GM21717 (cell line): ENCODE results near the gene ABLIM3.

ENCODE experiments used
- ATAC-seq: cut with Tn5 transposase; IDR thresholded peaks from one replicate; pipeline ENCODE4 v1.9.1; 2021; ENCODE audit warnings: mild to moderate bottlenecking, moderate library complexity; ENCODE audit not compliant: unreplicated experiment

Gene ABLIM3

DNA sequence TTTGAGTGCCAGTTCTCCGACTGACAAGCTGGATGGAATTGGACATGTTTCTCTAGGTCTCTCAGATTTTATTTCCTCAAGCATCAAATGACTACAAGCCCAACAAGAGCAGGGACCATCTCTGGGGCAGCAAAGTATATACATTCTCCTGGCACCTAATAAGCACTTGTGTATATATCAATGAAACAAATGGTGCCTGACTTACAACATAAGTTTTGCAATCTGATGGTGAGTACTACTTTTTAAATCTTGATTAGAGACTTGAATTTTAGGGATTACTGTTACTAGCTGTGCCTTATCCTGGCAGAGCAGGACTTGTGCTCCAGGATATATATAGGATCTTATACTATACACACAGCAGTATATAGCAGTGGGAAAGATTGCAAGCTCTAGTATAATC lies 8.8 kb upstream of the ABLIM3 start:
- ATAC-seq = no peak

DNA sequence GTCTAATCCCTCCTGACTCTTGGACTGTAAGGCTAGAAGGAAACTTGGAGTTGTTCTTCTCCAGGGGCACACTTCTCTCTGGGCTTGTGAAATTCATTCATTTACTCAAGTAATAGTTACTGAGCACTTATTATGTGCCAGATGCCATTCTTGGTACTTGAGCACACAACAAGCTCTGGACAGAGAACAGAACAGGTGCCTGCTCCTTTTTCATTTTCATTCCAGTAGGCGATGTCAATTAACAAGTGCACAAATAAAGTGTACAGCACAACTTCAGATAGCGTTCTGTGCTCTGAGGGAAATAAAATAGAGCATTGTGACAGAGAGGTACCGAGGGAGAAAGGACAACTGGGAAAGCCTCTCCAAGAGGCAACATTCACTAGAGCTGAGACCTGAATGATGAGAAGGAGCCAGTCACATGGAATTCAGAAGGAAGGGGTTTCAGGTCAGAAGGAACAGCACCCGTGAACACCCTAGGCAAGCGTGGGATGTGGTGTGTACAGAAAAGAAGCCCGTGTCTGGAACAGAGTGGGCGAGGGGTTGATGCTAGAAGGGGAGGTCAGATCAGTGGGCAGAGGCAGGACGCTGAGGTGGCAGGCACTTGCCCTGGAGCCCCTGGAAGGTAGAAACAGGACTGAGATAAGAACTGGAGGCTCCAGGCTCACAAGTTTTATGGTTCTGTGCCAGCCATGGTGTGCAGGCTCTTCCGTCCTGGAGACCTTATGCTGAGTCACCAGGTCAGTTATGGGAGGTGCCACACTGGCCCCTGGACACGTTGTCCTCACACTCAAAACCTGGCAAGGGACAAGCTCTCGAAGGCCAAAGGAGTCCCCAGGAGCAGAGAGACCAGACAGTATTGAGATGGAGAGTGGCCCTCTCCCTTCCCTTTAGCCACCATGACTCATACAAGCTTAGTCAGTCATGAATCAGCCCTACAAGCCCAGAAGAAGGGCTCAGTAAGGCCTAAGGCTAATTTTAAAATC lies 7.2 kb upstream of the ABLIM3 start:
- ATAC-seq = no peak

DNA sequence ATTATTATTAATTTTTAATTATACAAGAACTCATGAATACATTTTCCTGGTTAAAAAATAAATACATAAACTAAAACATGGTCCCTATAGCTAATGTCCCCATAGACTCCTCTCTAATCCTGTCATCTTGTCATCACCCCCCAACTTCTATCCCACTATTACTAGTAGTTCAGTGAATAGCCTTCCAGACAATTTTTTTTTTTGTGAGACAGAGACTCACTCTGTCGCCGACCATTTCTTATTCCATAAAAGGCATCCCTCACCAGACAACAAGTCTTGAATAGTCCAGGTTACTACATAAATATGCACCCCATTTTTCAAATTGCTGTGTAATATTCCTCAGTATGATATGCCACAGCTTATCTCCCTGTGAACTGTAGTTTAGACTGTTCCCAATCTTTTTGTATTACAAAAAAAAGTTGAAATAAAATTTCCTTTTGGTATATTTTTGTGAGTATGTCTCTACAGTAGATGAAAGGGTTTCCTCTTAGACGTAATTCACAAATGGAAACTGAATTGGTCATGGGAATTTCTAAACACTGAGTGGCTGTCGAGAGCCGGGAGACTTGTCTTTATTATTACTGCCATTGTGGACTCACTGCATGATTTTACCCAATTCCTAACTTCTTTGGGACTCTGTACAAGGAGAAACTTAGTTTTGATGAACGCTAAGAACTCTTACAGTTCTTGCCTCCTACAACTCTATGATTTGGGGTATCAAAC lies 6.4 kb upstream of the ABLIM3 start:
- no peak for ATAC-seq

DNA sequence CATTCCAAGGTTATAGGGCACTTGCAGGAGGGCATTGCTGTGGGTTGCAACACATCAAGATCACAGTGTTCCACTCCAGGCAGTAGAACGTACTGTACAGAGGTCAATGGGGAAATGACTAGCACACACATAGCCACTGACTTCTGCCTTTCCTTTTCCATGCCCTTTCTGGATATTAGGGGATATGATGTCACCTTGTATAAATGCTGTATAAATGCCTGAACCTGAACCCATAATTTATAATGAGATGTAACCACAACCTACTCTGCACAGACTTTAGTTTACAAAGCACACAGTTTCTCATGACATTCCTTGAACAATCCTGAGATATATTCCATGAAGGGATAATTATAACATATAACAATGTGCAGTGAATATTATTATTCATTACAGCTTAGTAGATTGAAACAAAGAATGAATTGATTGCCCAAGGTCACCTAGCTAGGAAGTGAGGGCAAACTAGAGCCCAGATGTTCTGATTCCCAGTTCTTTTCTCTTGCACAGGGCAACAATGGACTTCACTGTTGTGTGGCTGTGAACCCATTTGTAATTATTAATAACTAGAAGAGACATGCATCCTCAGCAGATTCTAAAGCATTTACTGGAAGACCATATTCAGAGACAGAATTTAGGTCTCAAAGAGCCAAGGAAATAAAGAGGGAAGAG lies 5.6 kb upstream of the ABLIM3 start:
- ATAC-seq = no peak

DNA sequence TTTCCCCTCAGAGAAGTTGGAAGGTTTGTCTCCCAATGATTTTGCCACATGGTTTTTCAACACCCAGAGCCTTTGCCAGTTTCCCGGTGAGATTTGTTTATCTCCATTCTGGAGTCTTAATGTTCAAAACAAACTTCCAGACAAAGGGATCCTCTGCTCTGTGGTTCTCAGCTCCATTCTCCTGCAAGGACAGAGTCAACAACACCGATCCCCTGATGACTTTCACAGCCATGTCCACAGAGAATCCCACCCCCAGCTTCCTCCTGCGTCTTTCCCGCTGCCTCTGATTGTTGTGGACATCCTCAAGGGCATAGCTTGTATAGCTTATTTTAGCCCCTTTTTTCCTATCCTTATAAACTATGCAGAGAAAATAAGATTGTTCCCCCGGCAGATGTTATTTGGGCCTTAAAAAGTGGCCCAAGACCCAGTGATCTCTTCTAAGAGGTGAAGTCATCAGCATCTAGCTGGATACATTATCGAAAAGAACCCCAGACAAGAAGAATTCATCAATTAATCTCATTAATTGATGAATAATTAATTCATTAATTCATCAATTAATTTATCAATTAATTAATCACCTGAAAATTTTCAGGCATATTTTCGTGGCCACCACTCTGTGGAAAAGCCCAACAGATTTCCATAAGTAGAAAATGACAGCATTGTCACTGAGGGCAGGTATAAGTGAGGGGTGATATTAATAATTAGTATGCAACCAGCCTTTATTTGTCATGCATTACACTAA lies 2.9 kb upstream of the ABLIM3 start:
- ATAC-seq = no peak

DNA sequence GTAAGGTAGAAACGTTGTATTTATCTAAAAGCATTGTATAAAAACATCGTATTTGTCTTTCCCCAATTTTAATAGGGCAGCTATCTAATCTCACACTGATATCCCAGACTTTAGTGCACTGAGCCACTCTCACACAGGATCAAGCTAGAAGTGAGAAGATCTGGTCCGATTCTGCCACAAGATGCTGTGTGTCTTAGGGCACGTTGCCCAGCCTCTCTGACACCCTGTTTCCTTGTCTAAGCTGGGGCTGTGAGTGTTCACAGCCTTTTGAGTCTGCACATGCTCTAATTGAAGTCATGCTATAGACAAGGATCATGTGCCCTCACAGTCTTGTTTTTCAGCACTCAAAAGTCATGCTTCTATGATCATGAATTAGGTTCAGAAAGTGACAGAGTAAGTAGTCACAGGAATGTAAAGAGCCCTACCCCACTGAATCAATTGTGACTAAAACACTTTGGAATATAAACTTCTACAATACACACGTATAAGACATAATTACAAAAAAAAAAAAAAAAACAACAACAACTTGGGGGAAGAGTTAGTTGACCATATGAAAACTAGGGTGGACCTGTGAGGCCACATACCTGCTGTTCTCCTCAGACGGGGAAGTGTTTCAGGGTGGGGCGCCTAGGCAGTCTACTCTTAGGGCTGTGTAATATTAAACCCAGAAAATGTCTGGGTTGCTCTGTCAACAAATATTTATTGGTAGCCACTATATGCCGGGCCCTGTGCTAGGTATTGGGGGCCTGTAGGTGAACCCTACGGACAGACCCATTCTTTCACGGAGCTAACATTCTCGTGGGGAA lies 893 bp upstream of the ABLIM3 start:
- no peak for ATAC-seq

DNA sequence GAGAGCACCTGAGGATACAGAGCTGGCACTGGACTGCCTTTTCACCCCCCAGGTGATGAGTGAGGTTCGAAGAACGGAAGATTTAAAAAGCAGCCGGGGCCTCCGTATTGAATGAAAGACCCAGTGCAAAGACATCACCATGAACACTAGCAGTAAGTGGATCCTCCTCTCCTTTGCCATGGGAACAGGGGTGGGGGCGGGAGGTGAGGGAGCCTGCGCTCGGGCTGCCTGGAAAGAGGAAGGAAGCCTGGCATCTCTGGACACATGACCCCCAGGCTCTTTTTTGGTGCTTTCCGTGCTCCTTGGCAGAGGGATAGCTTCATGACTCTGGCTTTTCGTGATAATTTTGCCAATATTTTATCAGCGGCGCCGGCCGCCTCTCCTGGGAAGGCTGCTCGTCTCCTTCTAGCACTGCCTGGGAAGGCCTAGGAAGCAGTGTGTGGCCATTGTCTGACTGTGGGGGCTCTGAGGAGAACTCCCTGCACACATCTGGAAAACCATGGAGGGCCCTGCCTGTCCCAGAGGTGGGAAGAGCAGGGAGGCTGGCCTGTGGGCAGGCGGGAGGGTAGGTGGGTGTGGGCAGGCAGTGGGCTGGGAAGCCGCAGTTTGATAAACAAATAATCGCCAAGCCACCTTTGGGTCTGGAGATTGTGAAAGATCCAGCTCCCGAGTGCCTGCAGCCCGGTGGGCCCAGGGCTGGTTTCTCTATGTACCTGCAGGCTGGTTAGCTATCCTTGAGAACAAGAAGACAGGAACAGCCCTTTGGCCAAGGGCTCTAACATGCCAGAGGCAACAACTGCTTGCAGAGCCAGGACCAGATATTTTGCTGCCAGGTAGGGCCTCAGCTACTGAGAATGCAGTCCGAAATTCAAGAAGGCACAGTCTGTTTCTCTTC lies 911 bp downstream of the ABLIM3 start:
- ATAC-seq = no peak

DNA sequence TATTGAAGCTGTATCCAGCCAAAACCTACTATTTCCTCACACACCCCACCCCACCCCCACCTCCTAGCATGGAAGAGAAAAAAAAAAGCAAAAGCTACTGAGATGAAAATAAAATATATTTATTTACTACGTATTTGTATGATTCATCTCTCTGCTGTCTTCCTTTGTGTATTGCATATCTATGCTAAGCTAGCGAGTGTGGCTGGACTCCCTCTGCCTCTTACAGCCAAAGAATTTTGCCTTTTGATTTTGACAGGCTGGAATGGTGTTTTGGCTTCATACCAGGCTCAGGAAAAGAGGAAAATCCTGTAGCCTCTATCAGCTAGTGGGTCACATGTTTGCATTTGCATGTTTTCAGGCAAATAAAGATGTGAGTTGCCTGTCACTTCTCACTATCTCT lies 2.2 kb downstream of the ABLIM3 start:
- ATAC-seq = no peak

DNA sequence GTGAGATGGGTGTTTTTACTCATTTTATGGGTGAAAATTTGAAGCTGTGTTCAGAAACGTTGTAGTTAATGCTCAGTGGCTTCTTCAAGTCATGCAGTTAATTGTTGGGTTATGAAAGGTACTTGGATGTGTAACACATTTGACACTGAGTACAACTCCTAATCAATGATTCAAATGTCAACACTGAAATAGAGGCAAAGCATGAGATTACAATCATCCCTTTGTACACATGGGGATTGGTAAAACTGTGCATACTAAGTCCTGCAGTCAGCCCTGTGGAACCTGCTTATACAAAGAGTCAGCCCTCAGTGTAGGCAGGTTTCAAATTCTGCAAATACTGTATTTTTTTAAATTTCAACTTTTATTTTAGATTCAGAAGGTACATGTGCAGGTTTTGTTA lies 3.3 kb downstream of the ABLIM3 start:
- ATAC-seq = no peak

DNA sequence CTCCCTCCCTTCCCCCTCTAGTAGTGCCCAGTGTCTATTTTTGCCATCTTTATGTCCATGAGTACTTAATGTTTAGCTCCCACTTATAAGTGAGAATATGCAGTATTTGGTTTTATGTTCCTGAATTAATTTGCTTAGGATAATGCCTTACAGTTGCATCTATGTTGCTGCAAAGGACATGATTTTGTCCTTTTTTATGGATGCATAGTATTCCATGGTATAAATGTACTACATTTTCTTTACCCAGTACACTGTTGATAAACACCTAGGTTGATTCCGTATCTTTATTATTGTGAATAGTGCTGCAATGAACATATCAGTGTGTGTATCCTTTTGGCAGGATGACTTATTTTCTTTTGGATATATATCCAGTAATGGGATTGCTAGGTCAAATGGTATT lies 3.8 kb downstream of the ABLIM3 start:
- ATAC-seq = no peak

DNA sequence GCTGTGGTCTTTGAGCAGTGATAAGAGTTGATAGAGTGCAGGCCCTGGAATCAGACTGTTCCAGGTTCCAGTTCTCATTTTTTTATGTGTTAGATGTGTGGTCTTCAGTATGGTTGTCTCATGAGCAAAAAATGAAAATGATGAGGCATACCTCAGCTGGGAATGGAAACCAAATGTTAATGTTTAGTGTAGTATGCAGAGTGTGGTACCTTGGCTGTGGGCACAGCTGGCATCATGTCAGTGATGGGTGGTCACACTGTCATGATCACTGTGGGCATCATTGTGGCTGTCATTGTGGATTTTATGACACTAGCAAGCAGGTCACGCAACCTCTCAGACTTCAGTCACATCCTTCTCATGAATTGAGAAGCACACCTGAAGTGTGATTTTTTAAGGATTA lies 6.4 kb downstream of the ABLIM3 start:
- ATAC-seq = no peak

DNA sequence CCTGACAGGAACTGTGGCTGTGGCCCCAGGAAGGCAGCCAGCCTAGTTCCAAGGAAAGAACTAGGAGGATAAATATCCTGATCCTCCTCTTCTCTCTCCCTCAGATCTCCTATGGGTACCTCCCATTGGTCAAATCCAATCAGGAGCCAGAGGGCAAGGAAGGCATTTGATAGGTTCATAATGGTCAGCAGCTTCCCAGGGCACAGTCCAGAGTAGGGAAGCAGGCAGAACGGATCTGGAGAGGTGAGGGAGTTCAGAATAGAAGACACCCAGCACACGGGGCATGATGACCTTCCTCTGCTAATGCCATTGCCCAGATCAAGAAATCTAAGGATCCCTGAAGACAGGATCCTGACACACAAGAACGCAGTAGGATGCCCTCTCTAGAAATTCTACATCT lies 8.6 kb downstream of the ABLIM3 start:
- no peak for ATAC-seq

DNA sequence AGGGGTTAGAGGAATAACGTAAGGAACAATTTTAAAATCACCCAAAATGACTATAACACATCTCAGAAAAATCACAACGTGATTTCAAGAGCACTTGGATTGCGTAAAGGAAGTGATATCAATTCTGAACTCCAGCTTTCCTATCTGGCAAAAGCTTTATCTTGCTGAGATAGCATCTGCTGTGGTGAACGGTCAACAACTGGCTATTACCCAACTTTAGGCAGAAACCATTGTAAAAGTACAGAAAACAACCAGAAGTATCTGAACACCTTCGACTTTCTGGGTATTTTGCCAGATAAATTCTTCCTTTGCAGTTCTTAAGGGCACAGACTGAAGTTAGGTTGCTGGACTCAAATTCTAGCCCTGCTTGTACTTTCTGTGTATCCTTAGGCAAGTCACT lies 9.2 kb downstream of the ABLIM3 start:
- ATAC-seq = no peak

DNA sequence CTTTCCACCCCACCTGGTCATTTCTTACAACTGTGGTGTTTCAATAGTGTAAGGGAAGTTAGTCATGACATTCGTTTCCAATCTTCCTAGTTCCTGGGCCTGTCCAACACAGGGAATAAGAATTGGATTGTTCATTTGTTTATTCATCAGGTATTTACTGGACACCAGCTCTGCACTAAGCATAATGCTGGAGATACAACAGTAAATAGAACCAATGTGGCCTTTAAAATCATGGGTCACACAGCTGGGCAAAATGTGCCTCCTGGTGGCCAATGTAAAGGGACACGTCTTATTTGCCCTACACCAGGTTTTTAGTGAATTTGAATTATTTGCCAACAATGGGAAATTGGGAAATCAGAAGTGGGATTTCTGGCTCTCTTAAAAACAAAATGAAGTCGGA lies 10.4 kb downstream of the ABLIM3 start:
- ATAC-seq = no peak

DNA sequence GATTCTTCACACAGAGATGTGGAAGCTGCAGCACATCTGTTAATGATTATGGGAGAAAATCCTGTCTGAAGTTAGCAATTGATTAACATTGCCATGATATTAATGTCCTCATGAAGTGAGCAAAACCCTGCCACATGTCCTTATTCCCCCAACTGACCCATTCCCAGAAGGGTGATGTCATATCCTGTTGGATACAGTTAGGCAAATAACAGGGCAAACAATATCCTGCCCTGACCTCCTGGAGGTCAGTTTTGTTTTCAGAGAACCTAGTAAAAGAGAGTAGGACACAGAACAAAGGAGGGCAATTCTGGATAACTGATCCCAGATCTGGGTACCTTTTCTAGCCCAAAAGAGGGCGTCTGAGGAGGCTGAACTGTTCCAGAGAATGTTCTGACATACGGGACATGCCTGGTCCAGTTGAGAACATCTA lies 11.0 kb downstream of the ABLIM3 start:
- no peak for ATAC-seq

DNA sequence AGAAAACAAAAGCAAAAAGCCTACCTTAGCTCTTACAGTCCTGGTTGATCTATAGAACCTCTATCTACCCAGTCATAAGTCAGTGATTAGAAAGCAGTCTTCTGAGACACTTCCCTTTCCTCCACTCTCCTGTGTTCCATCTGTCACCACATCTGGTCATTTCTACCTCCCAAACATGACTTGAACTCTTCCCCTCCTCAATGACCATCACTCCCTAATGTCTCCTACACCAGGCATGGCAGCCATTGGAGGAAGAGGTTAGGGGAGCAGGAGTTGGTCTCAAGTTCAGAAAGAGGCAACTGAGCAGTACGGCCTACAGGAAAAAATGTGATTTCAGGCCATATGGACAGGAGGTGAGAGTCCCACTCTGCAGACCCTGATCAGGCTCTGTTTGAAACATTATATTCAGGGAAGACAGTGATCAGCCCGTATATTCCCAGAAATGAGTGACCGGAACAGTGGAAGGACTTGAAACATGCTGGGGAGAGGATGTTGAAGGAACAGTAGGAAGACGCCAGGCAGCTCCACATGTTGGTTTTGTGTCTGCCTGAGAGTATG lies 12.0 kb downstream of the ABLIM3 start:
- ATAC-seq = no peak

DNA sequence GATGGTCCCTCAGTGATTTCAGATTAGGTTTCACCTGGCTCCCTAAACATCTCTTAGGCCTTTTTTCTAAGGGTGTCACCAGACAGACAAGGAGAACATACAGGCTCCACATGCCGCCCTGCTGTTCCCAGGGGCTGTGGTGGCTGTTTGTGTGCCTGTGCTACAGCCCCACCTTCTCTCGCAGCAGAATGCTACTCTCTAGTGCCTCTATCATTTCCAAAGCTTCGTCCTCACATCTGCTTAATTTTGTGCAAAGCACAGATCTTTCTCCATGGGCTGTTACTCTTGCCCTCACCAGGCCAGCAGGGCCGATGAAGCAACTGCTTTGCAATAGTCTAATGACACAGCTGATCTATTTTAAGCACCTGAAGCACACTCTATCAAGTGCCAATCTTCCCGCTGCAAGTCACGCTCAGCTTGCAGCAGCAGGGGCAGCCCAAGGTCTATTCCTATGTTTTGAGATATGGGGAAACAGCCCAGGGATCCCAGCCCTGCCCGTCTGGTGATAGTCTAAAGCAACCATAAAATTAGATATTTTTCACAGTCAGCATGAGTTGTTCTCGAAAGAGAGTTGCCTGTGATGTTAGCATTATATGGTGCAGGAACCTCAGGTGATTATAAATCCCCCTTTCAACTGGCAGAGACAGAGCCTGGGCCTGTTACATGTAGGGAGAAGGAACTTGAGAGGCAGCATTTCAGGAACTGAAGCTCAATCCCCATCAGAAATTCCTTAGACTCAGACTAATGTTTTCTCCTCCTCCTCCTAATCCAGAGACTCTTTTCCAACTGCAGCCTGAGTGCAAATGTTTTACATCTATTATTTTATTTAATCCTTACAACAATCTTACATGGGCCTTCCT lies 12.7 kb downstream of the ABLIM3 start:
- ATAC-seq = no peak

DNA sequence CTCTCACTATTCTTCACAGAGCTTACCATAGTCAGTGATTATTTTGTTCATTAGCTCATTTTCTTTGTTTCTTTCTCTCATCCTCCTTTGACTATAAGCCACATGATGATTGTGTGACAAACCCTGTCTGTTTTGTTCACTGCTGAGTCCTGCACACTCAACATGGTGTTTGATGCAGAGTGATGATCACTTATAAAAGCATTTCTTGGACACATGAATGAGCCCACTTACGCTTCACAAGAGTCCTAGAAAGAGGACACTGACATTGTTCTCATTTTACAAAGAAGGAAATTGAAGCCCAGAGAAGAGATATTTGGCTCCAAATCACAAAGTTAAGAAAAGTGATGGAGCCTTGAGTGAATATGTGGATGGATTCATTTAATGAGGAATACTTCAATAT lies 13.4 kb downstream of the ABLIM3 start:
- ATAC-seq = no peak
